Measurements from ENCODE around the gene POLR2J3.
"Not testable (repeated sequence)": the region's sequence is repeated elsewhere in the genome, so short reads cannot be mapped to it uniquely, and the experiment has no call there.

- not testable (repeated sequence) for TF ChIP-seq POLR2A, CTCF (IDR thresholded peaks at IDR 0.05)
Observed at GRCh38 chr7:102589857-102590256, 17.5 kb upstream of the POLR2J3 start.

All from adrenal gland (tissue), 5 donors.